PFSK-1 (cell line): Measurements from ENCODE around the gene IGF2BP2.

Experiments
- POLR2AphosphoS5 ChIP-seq: IDR thresholded peaks from 2 replicates; pipeline ENCODE4 v1.6.1; 2012; ENCODE audit warnings: low read depth, mild to moderate bottlenecking, control low read depth, low read length, moderate library complexity
- TAF1 ChIP-seq: IDR thresholded peaks from 2 replicates; pipeline ENCODE4 v1.6.1; 2012; ENCODE audit warnings: low read length, control low read depth, borderline replicate concordance; ENCODE audit not compliant: insufficient read depth

DNA sequence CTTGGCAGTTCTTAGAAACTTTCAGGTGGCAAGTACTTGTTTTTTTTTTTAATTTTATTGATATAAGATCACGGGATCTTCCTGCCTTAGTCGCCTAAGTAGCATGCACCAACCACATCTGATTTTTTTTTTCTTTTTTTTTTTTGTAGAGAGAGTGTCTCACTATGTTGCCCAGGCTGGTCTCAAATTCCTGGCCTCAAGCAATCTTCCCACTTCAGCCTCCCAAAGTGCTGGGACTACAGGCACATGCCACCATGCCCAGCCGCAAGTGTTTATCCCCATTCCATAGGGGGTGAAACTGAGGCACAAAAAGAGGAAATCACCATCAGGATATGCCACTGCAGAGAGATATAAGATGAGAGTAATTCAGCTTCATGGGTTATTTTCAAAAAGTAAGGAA lies 102.9 kb downstream of the IGF2BP2 start:
- TF ChIP-seq POLR2AphosphoS5, result no peak
- no peak for TF ChIP-seq TAF1
